ENCODE results near the gene GSG1L.

GSG1L gene

DNA sequence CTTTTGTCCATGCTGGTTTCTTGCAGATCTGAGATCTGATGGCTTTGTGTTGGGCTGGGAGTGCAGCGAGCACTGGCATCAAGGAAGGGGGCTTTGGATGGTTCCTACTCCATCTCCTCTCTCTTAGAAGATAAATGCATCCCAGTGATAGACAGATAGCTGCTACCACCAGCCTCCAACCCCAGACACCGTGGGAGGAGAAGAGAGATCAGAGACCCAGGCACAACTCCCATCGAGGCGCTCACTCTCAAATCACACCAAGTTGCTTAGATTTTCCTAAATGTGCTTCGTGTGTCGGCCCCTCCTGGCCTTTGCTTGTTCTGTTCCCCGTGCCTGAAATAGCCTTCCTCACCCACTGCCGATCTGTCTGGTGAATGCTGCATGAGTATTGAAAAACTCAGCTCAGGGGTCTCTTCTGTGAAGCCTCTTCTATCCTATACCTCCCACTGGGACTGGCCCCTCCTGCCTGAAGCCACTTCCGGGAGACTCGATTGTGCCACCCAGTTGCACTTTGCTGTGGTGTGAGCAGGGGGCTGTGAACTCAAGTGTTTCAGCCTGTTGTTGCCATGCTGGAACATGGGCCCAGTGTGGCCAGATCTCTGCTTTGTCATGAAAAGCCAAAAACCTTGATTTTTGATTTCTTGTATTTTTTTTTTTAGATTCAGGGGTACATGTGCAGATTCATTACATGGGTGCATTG lies 242.7 kb downstream of the GSG1L start:
- TF ChIP-seq TAF1 (IDR thresholded peaks at IDR 0.05; ENCODE audit: low read depth): no peak
- TF ChIP-seq, protein P1, sequence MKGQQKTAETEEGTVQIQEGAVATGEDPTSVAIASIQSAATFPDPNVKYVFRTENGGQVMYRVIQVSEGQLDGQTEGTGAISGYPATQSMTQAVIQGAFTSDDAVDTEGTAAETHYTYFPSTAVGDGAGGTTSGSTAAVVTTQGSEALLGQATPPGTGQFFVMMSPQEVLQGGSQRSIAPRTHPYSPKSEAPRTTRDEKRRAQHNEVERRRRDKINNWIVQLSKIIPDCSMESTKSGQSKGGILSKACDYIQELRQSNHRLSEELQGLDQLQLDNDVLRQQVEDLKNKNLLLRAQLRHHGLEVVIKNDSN (IDR thresholded peaks at IDR 0.05): no peak
- no peak for TF ChIP-seq RAD21 (IDR thresholded peaks at IDR 0.05; ENCODE audit: low read depth)
- TF ChIP-seq CREB1 (IDR thresholded peaks at IDR 0.05; ENCODE audit: low read depth): no peak
- no peak for TF ChIP-seq TCF12 (IDR thresholded peaks at IDR 0.05; ENCODE audit: low read depth)

DNA sequence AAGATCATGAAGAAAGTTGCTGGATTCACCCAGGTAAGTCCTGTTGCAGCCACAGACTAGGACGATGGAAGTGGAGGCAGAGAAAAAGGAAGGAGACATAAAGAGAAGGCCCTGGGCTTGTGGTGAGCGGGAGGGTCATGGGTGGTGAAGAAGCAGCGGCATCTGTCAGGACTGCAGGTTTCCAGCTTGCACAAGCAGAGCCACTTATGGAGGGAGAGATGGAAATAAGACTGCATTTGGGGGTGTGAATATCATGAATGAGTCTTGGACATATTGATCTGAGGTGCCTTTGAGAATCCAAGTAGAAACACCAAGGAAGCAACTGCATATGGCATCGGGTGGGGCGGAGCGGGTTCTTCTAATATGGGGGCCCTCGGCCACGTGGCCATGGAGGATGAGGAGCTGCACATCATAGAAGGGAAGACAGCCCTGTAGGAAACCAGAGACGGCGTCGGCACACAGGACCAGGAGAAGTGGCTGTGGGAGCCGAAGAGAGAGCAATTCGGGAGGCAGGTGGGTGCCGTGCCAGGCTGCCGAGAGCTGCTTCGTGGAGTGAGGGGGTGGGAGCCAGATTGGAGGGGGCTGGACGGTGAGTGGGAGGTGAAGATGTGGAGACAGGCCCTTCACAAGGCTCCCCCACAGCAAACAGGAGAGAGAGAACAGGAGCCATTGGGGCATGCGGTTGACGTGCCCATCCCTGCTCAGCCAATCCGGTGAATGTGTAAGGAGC lies 243.5 kb downstream of the GSG1L start:
- TF ChIP-seq, protein P1 (IDR thresholded peaks at IDR 0.05): no peak
- TF ChIP-seq RAD21 (IDR thresholded peaks at IDR 0.05; ENCODE audit: low read depth) (no peak), EGR1 (IDR thresholded peaks at IDR 0.05) (no peak), FOXM1 (IDR thresholded peaks at IDR 0.05; ENCODE audit: borderline replicate concordance, low read depth) (no peak), TEAD4 (IDR thresholded peaks at IDR 0.05) (no peak), YY1 (IDR thresholded peaks at IDR 0.05; ENCODE audit: low read depth) (no peak), CEBPB (IDR thresholded peaks at IDR 0.05) (no peak), CREB1 (IDR thresholded peaks at IDR 0.05; ENCODE audit: low read depth) (no peak), REST (IDR thresholded peaks at IDR 0.05; ENCODE audit: low read depth) (no peak), TAF1 (IDR thresholded peaks at IDR 0.05; ENCODE audit: low read depth) (no peak), ZBTB7A (IDR thresholded peaks at IDR 0.05; ENCODE audit: low read depth) (no peak), EP300 (IDR thresholded peaks at IDR 0.05; ENCODE audit: borderline replicate concordance) (no peak), TCF12 (IDR thresholded peaks at IDR 0.05; ENCODE audit: low read depth) (no peak)
- TF ChIP-seq, protein P2, sequence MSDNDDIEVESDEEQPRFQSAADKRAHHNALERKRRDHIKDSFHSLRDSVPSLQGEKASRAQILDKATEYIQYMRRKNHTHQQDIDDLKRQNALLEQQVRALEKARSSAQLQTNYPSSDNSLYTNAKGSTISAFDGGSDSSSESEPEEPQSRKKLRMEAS (IDR thresholded peaks at IDR 0.05): no peak

- TF ChIP-seq CREB1 (IDR thresholded peaks at IDR 0.05; ENCODE audit: low read depth): no peak
- no peak for TF ChIP-seq RAD21 (IDR thresholded peaks at IDR 0.05; ENCODE audit: low read depth)
- no peak for TF ChIP-seq TEAD4 (IDR thresholded peaks at IDR 0.05)
- TF ChIP-seq, protein P2 (IDR thresholded peaks at IDR 0.05): no peak
- no peak for TF ChIP-seq EGR1 (IDR thresholded peaks at IDR 0.05)
- TF ChIP-seq, protein P1 (IDR thresholded peaks at IDR 0.05): no peak
- no peak for TF ChIP-seq REST (IDR thresholded peaks at IDR 0.05; ENCODE audit: low read depth)
- no peak for TF ChIP-seq YY1 (IDR thresholded peaks at IDR 0.05; ENCODE audit: low read depth)
- no peak for TF ChIP-seq CEBPB (IDR thresholded peaks at IDR 0.05)
- TF ChIP-seq NFIC (IDR thresholded peaks at IDR 0.05): no peak
- no peak for TF ChIP-seq EP300 (IDR thresholded peaks at IDR 0.05; ENCODE audit: borderline replicate concordance)
- no peak for TF ChIP-seq TCF12 (IDR thresholded peaks at IDR 0.05; ENCODE audit: low read depth)
- no peak for TF ChIP-seq TAF1 (IDR thresholded peaks at IDR 0.05; ENCODE audit: low read depth)
- TF ChIP-seq FOXM1 (IDR thresholded peaks at IDR 0.05; ENCODE audit: borderline replicate concordance, low read depth): no peak
- TF ChIP-seq ZBTB7A (IDR thresholded peaks at IDR 0.05; ENCODE audit: low read depth): no peak
These were observed 244.2 kb downstream of the GSG1L start for GRCh38 chr16:27819356-27819755.

- TF ChIP-seq TEAD4 (IDR thresholded peaks at IDR 0.05) (no peak), EGR1 (IDR thresholded peaks at IDR 0.05) (no peak), EP300 (IDR thresholded peaks at IDR 0.05; ENCODE audit: borderline replicate concordance) (no peak), NFIC (IDR thresholded peaks at IDR 0.05) (no peak), CEBPB (IDR thresholded peaks at IDR 0.05) (no peak), TAF1 (IDR thresholded peaks at IDR 0.05; ENCODE audit: low read depth) (no peak), CREB1 (IDR thresholded peaks at IDR 0.05; ENCODE audit: low read depth) (no peak), RAD21 (IDR thresholded peaks at IDR 0.05; ENCODE audit: low read depth) (no peak), YY1 (IDR thresholded peaks at IDR 0.05; ENCODE audit: low read depth) (no peak), ZBTB7A (IDR thresholded peaks at IDR 0.05; ENCODE audit: low read depth) (no peak), TCF12 (IDR thresholded peaks at IDR 0.05; ENCODE audit: low read depth) (no peak), FOXM1 (IDR thresholded peaks at IDR 0.05; ENCODE audit: borderline replicate concordance, low read depth) (no peak), REST (IDR thresholded peaks at IDR 0.05; ENCODE audit: low read depth) (no peak)
- TF ChIP-seq, protein P1 (IDR thresholded peaks at IDR 0.05): no peak
- TF ChIP-seq, protein P2 (IDR thresholded peaks at IDR 0.05): no peak
These were observed 245.3 kb downstream of the GSG1L start for GRCh38 chr16:27818246-27818645.
